Stimulated activated CD4-positive, alpha-beta T cell treated with anti-CD3 and anti-CD28 coated beads, Interleukin-15, amount 100 ng/mL, for 24 hours (primary cell): ENCODE measurements around the gene PRRT3.
"Not testable (repeated sequence)": the region's sequence is repeated elsewhere in the genome, so short reads cannot be mapped to it uniquely, and the experiment has no call there.

ENCODE experiments used
- DNase-seq: peaks from one replicate; pipeline ENCODE4 v3.0.0-alpha.2; 2020

Gene PRRT3

GRCh38 chr3:9917820-9918219, 34.4 kb downstream of the PRRT3 start:
- DNase-seq = no peak

GRCh38 chr3:9916734-9917680, 35.2 kb downstream of the PRRT3 start, which contains the start of gene IL17RC:
Gene IL17RC, plus strand, starts transcription at chr3:9917098. Its CDS starts 218 bp downstream, at chr3:9917316.
- peak; percentile 60 for DNase-seq

GRCh38 chr3:9916346-9916733, 35.9 kb downstream of the PRRT3 start:
- DNase-seq = no peak

- peak; percentile 64 for DNase-seq
Measured at GRCh38 chr3:9915254-9916141, 36.7 kb downstream of the PRRT3 start.

DNA sequence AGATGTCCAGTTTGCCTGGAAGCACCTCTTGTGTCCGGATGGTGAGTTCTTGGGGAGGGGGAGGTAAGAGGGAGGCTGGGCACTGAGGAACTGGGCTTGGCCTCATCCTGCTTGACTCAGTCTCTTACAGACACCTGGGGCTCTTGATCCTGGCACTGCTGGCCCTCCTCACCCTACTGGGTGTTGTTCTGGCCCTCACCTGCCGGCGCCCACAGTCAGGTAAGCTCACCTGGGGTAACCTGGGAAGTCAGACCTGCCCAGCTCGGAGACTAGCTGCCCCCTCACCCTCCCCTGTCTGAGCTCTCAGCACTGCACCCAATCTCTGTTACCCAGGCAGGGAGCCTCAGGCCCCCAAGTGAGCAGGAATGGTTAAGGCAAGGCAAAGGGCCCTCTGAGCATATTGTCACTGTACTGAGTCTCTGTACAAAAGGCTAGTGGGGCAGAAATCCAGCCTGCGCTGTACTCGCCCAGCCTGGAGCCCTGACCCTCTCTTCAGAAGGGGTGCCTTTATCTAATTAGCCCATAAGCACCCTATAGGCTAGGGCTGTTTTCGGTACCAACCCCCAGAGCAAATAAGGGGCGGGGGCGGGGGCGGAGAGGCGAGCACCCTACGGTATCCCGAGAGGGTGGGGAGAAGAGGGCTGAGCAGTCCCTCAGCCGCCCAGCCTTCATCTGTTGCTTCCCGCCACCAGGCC, 37.5 kb downstream of the PRRT3 start:
- DNase-seq = no peak

GRCh38 chr3:9914011-9914410, 38.2 kb downstream of the PRRT3 start:
- no peak for DNase-seq

- DNase-seq = no peak
Measured at GRCh38 chr3:9913601-9914000, 38.6 kb downstream of the PRRT3 start.

GRCh38 chr3:9912294-9912935, 39.8 kb downstream of the PRRT3 start:
- DNase-seq = no peak

DNA sequence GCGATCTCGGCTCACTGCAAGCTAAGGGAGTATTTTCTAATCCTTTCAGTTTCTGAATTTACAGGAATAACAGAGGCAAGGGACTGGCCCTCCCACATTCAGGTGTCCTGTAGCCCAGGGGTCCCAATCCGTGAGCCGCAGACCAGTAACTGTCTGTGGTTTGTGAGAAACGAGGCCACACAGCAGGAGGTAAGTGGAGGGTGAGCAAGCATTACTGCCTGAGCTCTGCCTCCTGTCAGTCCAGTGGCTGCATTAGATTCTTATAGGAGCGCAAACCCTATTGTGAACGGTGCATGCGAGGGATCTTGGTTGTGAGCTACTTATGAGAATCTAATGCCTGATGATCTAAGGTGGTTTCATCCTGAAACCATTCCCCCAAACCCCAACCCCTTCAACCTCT, 40.3 kb downstream of the PRRT3 start:
- no peak for DNase-seq

DNA sequence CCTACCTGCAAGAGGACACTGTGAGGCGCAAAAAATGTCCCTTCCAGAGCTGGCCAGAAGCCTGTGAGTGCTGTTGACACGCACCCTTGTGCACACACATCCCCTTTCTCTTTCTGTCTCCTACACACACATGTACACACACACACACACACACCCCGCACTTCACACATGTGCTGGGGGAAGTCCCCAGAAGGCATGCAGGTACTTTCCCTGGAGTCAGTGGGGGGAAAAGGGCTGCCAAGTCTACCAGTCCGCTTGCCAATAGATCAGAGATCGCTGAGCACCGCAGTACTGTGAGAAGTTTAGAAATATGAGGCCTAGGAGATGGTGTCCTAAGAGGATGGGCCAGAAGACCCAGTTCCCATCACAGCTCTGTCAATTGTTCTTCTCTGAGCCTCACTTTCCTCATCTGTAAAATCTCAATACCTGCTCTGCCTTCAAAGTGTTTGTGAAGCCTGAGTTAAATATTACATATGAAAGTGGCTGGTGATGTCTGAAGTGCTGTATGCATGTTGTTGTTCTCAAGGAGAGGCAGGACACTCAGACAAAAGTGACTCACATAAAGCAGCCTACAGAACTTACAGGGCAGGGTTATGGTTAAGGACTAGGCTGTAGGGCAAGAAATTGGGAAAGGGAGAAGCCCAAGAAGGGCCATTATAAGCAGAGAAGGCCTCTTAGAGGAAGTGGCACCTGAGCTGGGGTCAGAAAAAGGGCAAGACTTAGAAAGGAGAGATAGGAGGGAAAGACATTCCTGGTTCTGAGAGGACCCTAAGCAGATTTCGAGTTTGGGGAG, 42.8 kb downstream of the PRRT3 start:
- peak; percentile 44 for DNase-seq

DNA sequence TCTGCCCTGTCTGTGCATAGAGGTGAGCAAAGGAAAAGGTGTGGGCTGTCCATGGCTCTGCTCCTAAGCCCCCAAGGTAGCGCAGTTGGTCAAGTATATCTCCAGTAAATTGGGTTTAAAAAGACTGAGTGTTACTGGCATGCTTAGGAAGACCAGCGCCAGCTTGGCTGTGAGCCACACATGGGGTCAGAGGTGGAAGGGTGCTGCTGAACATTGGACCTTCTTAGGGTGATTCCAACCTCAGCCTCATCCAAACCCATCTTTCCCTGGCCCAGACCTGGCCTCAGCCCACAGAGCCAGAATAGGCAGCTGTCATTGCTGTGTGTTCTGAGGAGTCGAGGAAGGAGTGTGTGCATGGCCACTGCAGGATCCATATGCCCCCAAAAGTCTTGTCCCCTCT, 43.9 kb downstream of the PRRT3 start:
- no peak for DNase-seq

GRCh38 chr3:9906480-9906879, 45.7 kb downstream of the PRRT3 start:
- no peak for DNase-seq

- no peak for DNase-seq
Measured at GRCh38 chr3:9903904-9904303, 48.3 kb downstream of the PRRT3 start.

DNA sequence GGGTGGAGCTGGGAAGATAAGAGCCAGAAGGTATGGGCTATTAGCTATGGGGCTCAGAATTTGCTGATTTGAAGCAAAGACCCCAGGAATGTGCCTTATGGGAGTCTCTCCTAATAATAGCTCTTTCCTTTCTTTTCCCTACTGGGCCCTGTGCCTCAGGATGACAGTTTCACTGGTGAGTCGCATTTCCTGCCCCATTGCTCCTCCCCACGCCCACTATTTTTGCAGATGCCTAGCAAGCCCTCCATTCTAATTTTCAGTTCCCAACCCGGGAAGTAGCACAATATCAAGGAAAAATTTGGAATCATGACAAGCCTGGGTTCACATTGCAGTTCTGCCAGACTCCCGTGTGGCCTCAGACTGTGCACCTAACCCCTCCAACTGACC, 49.0 kb downstream of the PRRT3 start:
- no peak for DNase-seq

DNA sequence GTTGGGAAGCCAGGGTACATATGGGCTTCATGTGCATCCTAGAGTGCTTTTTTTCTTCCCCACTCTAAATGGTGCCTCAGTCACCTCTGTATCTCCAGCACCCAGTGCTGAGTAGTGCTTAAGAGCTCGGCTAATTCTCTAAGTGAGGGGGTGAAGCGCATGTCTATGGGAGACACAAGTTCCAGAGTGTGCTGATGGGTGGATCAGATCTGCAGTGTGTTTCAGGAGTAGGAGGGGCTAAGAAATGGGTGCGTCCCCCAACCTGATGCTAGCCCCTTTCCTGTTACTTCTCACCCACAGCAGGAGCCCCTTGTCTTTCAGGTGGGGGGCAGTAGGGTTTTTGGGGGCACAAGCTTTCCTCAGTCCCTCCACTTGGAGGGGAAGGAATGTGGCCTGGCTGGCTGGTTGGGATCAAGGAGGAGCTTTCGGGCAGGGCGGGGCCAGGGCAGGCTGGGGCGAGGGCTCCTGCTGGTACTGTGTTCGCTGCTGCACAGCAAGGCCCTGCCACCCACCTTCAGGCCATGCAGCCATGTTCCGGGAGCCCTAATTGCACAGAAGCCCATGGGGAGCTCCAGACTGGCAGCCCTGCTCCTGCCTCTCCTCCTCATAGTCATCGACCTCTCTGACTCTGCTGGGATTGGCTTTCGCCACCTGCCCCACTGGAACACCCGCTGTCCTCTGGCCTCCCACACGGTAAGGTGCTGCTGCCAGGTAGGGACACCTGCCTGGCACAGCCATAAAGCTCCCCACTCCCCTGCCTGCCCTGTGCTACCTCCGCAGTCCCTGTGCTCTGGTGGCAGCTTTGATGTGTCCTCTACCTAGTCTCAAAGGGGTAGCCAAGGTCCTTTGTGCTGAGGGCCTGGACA, 49.6 kb downstream of the PRRT3 start, which contains the start of gene IL17RE:
IL17RE (plus strand) TSS at position 477 of the 866 bp plus-strand sequence; CDS start at position 562, 85 bp downstream.
- no peak for DNase-seq

DNA sequence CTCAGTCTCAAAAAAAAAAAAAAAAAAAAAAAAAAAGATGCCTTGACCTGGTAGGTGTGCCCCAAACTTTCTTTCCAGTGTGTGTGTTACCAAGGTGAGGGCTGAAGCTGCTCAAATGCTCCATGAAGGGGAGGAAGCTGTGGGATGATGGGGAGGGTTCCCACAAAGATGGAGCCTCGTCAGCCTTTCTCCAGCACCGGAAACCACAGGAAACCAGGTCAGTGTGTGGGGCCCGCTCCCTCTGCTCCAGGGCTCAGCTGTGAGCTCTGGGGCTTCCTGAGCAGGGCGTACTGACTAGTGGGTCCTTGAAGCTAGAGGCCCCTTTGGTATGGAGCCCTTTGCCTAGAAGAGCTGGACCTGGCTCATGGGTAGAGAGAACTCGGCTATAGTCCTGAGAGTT, 50.2 kb downstream of the PRRT3 start:
- DNase-seq = peak; percentile 62

- DNase-seq = not testable (repeated sequence)
Measured at GRCh38 chr3:9900965-9901415, 51.2 kb downstream of the PRRT3 start.

GRCh38 chr3:9899289-9899791, 52.9 kb downstream of the PRRT3 start:
- no peak for DNase-seq

DNA sequence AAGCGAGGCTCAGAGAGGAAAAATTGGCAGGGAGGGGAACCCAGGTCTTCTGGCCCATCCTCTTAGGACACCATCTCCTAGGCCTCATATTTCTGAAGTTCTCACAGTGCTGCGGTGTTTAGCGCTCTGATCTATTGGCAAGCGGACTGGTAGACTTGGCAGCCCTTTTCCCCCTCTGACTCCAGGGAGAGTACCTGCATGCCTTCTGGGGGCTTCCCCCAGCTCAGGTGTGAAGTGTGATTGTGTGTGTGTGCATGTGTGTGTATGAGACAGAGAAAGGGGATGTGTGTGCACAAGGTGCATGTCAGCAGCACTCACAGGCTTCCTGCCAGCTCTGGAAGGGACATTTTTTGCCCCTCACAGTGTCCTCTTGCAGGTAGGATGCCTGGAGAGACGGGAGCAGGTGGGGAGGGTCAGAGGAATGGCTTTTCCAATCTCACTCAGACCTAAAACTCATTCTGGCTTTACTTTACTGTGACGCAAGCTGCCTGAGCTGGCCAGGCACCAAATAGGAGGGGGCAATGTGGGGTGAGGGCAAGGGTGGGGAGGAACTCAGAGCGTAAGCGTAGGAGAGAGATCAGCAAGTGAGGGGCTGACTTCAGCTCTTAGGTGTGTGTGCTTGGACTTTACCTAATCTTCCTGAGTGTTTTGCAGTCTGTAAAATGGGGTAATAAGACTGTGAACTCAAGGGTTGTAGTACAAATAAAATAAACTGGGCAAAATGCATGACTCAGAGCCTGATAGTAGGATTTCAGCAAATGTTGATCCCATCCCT, 53.6 kb downstream of the PRRT3 start:
- no peak for DNase-seq
